ENCODE results near the gene PARG.
"Not testable (repeated sequence)": the region's sequence is repeated elsewhere in the genome, so short reads cannot be mapped to it uniquely, and the experiment has no call there.

DNA sequence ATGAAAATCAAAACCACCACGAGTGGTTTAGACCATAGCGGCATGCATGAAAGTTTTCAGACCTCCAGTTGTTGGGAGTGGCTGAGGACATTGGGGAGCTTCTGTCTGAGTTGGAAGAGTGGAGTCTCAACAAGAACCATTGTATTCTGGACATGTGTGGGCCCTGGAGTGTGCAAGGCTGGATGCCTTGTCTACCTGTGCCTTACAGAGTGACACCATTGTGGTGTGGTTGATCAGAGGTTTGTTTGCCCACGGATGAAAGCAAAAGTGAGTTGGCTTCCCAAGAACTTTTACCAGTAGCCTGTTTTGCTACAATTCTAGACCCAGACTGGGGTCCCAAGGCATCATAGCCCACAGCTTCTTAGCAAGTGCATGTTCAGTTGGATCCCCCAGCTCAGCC is 35.9 kb upstream of the PARG start:
- not testable (repeated sequence) for TF ChIP-seq POLR2A, POLR2AphosphoS5 (IDR thresholded peaks at IDR 0.05)
- TF ChIP-seq, protein P1, sequence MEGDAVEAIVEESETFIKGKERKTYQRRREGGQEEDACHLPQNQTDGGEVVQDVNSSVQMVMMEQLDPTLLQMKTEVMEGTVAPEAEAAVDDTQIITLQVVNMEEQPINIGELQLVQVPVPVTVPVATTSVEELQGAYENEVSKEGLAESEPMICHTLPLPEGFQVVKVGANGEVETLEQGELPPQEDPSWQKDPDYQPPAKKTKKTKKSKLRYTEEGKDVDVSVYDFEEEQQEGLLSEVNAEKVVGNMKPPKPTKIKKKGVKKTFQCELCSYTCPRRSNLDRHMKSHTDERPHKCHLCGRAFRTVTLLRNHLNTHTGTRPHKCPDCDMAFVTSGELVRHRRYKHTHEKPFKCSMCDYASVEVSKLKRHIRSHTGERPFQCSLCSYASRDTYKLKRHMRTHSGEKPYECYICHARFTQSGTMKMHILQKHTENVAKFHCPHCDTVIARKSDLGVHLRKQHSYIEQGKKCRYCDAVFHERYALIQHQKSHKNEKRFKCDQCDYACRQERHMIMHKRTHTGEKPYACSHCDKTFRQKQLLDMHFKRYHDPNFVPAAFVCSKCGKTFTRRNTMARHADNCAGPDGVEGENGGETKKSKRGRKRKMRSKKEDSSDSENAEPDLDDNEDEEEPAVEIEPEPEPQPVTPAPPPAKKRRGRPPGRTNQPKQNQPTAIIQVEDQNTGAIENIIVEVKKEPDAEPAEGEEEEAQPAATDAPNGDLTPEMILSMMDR (IDR thresholded peaks at IDR 0.05), result not testable (repeated sequence)
